ENCODE data around the gene PTOV1.

DNA sequence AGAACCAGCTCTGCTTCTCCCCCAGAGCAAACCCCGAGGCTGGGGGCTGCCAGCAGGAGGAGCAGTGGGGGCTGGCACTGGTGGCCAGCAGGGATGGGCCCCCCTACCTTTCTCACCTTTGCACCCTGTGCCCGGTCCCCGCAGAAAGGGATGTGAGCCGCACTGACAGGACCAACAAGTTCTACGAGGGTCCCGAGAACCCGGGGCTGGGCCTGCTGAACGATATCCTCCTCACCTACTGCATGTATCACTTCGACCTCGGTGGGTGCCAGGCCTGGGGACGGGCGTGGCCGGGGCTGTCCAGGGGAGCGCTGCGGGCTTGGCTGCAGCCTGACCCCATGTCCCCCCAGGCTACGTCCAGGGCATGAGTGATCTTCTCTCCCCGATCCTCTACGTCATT lies 33.1 kb downstream of the PTOV1 start:
- TF ChIP-seq POLR2A (IDR thresholded peaks at IDR 0.05; ENCODE audit: low read depth, low read length) (no peak), POLR2AphosphoS5 (IDR thresholded peaks at IDR 0.05; ENCODE audit: low read depth, low read length) (no peak), TAF1 (IDR thresholded peaks at IDR 0.05; ENCODE audit: borderline replicate concordance, low read depth, low read length) (no peak)

Measured in GM12892 (cell line).